Astrocyte of the spinal cord (primary cell): ENCODE results near the gene GRM3.

Experiments used
- DNase-seq: peaks from one replicate; pipeline ENCODE4 v3.0.0; 2011; ENCODE audit warnings: low read depth, low spot score
- H3K4me3 ChIP-seq: 2 replicates; pipeline ENCODE4 v1.5.1; 2011; ENCODE audit warnings: low read depth, mild to moderate bottlenecking, low read length, moderate library complexity
- in situ Hi-C: cut with HindIII; loops from 2 replicates; pipeline ENCODE4 v1.10.0; 2017; ENCODE audit warnings: low sequenced_read_pairs
- TF ChIP-seq, protein P1 (sequence below): IDR thresholded peaks from 2 replicates; pipeline ENCODE4 v1.5.1; 2012; ENCODE audit warnings: low read depth, mild to moderate bottlenecking, low read length, inconsistent platforms

Gene GRM3

DNA sequence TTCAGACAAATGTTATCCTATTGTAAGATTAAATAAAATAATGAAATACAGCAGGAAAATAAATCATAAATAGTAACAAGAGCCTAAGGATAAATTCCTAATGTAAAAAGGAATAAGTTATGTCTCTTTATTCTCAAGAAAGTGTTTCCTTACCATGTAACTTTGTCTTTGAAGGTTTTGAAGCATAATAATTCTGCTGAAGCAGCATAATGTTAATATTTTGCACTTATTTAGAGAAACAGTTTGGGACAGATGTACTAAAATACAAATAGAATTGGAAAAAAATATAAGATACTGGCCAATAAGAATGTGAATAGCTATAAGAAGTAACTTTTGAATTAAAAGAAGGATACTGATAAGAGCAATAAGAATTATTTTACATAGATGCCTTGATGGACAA lies 45.7 kb downstream of the GRM3 start:
- in situ Hi-C loops: no loop called here
- TF ChIP-seq, protein P1, sequence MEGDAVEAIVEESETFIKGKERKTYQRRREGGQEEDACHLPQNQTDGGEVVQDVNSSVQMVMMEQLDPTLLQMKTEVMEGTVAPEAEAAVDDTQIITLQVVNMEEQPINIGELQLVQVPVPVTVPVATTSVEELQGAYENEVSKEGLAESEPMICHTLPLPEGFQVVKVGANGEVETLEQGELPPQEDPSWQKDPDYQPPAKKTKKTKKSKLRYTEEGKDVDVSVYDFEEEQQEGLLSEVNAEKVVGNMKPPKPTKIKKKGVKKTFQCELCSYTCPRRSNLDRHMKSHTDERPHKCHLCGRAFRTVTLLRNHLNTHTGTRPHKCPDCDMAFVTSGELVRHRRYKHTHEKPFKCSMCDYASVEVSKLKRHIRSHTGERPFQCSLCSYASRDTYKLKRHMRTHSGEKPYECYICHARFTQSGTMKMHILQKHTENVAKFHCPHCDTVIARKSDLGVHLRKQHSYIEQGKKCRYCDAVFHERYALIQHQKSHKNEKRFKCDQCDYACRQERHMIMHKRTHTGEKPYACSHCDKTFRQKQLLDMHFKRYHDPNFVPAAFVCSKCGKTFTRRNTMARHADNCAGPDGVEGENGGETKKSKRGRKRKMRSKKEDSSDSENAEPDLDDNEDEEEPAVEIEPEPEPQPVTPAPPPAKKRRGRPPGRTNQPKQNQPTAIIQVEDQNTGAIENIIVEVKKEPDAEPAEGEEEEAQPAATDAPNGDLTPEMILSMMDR: no peak
- DNase-seq: no peak

DNA sequence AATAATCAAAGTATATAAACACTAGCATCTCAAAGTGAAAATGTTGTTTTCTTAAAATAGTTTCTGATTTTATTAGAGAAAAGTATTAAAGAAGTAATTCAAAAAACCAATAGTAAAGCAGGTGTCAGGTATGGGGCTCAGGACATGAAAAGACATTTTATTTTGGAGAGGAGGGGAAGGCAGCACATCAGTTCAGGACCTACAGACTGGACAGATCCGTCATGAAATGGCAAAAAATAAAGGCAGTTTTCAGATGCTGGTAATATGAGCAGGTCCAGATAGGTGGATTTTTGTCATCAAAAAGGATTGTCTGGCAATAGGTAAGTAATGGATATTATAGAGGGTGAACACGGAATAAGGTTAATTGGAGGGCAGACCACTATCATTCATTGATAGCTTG lies 49.0 kb downstream of the GRM3 start:
- DNase-seq: no peak
- in situ Hi-C loops: no loop called here
- H3K4me3 ChIP-seq: no peak overlapping the region
- TF ChIP-seq, protein P1: no peak

More for the DNA sequence above, 45.7 kb downstream of the GRM3 start:
- no peak overlapping the region for H3K4me3 ChIP-seq

DNA sequence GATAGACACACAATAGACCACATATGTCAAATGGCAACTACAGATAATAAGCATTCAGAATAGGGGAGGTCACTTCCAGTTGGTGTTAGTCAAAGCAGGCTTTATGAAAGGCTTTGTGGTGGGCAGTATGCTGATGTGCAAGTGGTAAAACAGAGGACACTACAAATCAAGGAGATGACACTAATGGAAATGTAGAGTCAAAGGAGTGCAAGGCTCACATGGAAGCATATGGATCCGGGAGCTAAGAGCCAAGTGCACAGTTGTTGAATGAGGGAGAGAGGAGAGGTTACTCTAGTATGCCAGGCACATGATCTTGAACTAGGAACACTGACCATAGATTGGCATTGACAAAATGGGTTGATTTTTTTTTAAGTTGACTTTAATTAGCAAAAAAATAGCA lies 62.7 kb downstream of the GRM3 start:
- TF ChIP-seq, protein P1: no peak
- DNase-seq: no peak
- in situ Hi-C loops: no loop called here

DNA sequence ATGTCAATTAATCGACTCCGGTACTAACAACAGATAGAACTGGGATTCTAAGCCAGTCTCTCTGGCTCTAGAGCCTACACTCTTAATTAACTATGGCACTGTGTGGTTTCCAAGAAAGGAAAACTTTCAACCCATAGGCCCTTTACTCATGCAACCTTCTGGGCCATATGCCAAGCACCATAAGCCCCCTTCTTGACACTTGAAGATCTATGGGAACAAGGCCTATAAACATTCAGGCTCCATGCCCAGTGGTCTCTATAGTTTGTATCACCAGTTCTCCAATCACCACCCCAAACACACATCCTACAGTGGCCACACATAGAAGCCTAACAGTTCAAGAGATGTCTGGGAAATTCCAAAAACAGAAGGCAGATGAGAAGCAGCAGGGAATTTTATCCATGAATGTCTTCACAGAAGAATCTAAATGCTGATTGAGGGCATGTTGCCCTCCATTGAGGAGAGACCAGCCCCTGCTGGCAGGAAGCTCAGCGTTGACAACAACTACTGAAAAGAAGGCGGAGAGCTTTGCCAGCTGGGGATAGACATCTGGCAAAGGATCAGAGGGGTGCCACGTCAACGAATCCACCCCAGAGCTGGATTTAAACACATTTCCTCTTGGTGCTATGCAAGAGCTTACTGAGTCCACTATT lies 64.4 kb downstream of the GRM3 start:
- TF ChIP-seq, protein P1: no peak
- in situ Hi-C loops: no loop called here
- no peak overlapping the region for H3K4me3 ChIP-seq
- no peak for DNase-seq

More for the DNA sequence above, 62.7 kb downstream of the GRM3 start:
- H3K4me3 ChIP-seq: no peak overlapping the region

DNA sequence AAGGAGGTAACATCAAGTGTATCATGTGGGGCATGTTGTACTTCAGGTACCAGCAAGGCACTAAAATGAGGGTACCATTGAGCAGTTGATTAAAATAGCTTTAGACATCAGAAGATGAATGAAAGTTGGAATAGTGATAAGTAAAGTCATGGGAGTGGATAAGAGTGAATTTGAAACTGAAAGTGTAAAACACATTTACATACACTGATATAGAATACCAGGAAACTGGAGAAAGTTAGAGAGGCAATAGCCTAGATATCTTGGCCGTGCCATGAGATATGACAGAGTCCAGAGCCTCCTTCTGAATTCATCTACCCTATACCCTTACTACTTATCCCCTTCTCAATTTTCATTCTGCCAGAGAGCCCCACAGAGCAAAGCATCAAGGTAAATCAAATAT lies 76.6 kb downstream of the GRM3 start:
- in situ Hi-C loops: no loop called here
- H3K4me3 ChIP-seq: no peak overlapping the region
- TF ChIP-seq, protein P1: no peak
- no peak for DNase-seq

DNA sequence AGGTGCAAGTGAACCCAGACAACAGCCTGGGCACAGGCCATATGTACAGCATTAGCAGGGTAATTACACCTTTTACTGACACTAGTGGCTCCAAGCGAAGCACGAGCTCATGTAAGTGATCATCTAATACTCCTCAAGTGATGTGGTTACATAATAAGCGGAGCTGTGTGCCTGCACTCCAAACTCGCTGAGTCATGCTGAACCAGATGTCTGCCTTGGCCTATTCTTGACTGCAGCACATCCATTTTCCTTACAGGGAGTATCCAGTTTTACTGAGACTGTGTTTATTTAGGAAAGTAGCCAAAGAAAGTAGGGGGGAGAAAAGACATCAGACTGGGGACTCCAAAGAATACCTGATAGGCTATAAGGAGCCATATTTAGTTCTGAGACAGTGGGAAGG lies 90.1 kb downstream of the GRM3 start:
- in situ Hi-C loops: no loop called here
- TF ChIP-seq, protein P1: no peak
- peak; percentile 29 for DNase-seq
- no peak overlapping the region for H3K4me3 ChIP-seq
